Skeletal muscle tissue (tissue), 4 donors: ENCODE measurements around the gene SYNE1. TPM values are rescaled to one million over a fixed set of nuclear protein-coding genes. Genes with fewer than 3 reads are reported as not detected.

ENCODE experiments used
- H3K27ac ChIP-seq: one replicate; pipeline ENCODE4 v1.7.0; 2013; ENCODE audit warnings: mild to moderate bottlenecking, low read depth, low read length, inconsistent platforms
- H3K27me3 ChIP-seq, 3 donors: one replicate each; pipeline ENCODE4 v1.7.0; 2013; ENCODE audit warnings: low read length in 3 of 3; ENCODE audit not compliant: control insufficient read depth in 3 of 3, insufficient read depth in 3 of 3
- H3K36me3 ChIP-seq, 3 donors: one replicate each; pipeline ENCODE4 v1.7.0; 2013; ENCODE audit warnings: low read length in 3 of 3; ENCODE audit not compliant: control insufficient read depth in 3 of 3, insufficient read depth in 3 of 3
- H3K4me1 ChIP-seq, 3 donors: one replicate each; pipeline ENCODE4 v1.7.0; 2013; ENCODE audit warnings: low read length in 3 of 3, mild to moderate bottlenecking in 3 of 3; ENCODE audit not compliant: control insufficient read depth in 3 of 3, insufficient read depth in 3 of 3
- H3K4me3 ChIP-seq, 3 donors: one replicate each; pipeline ENCODE4 v1.7.0; 2013; ENCODE audit warnings: low read length in 3 of 3
- H3K9ac ChIP-seq, 3 donors: one replicate each; pipeline ENCODE4 v1.7.0; 2013; ENCODE audit warnings: low read length in 3 of 3, mild to moderate bottlenecking in 3 of 3, moderate library complexity in 2 of 3, low read depth in 1 of 3
- H3K9me3 ChIP-seq, 3 donors: one replicate each; pipeline ENCODE4 v1.7.0; 2013; ENCODE audit warnings: low read length in 3 of 3; ENCODE audit not compliant: control insufficient read depth in 3 of 3
- total RNA-seq: library from RNA; depleted of rRNA; stranded (reverse); fragments of >200 nt; gene quantifications from one replicate; pipeline ENCODE4 v1.2.3, GENCODE V29; 2014
- donor health status: Osteomylitis.

Gene SYNE1
- total RNA-seq, 1 donor from 2014 or later, result 195 TPM

GRCh38 chr6:152176268-152176667 lies 460.9 kb downstream of the SYNE1 start:
- no peaks in the 10 kb centered on the region for H3K27me3 ChIP-seq
- H3K9me3 ChIP-seq, result no peaks in the 10 kb centered on the region
- peaks cover 4 to 23% (median 9%) of the 10 kb centered on the region in 3 donors for H3K36me3 ChIP-seq
- H3K4me1 ChIP-seq, result peaks cover 19 to 21% (median 20%) of the 10 kb centered on the region in 3 donors
- no peak overlapping the region for H3K4me3 ChIP-seq
- peak overlapping the region; percentile 7 for H3K27ac ChIP-seq
- H3K9ac ChIP-seq, result no peak overlapping the region

- Histone ChIP-seq H3K27ac (peak overlapping the region; percentile 79), H3K9ac (no peak overlapping the region), H3K4me3 (no peak overlapping the region), H3K9me3 (no peaks in the 10 kb centered on the region), H3K4me1 (peaks cover 26 to 30% (median 27%) of the 10 kb centered on the region in 3 donors), H3K36me3 (peaks cover 4 to 22% (median 4%) of the 10 kb centered on the region in 3 donors), H3K27me3 (no peaks in the 10 kb centered on the region)
These were observed 463.2 kb downstream of the SYNE1 start for GRCh38 chr6:152173957-152174356.

- no peaks in the 10 kb centered on the region for H3K9me3 ChIP-seq
- peaks cover 26 to 30% (median 30%) of the 10 kb centered on the region in 3 donors for H3K4me1 ChIP-seq
- peak overlapping the region; percentile 79 for H3K27ac ChIP-seq
- peak overlapping the region in 2 of 3 donors; percentile 4 to 22 for H3K9ac ChIP-seq
- peaks cover 4 to 20% (median 4%) of the 10 kb centered on the region in 3 donors for H3K36me3 ChIP-seq
- H3K27me3 ChIP-seq, result no peaks in the 10 kb centered on the region
- H3K4me3 ChIP-seq, result no peak overlapping the region
These were observed 463.8 kb downstream of the SYNE1 start for GRCh38 chr6:152173321-152173720.

DNA sequence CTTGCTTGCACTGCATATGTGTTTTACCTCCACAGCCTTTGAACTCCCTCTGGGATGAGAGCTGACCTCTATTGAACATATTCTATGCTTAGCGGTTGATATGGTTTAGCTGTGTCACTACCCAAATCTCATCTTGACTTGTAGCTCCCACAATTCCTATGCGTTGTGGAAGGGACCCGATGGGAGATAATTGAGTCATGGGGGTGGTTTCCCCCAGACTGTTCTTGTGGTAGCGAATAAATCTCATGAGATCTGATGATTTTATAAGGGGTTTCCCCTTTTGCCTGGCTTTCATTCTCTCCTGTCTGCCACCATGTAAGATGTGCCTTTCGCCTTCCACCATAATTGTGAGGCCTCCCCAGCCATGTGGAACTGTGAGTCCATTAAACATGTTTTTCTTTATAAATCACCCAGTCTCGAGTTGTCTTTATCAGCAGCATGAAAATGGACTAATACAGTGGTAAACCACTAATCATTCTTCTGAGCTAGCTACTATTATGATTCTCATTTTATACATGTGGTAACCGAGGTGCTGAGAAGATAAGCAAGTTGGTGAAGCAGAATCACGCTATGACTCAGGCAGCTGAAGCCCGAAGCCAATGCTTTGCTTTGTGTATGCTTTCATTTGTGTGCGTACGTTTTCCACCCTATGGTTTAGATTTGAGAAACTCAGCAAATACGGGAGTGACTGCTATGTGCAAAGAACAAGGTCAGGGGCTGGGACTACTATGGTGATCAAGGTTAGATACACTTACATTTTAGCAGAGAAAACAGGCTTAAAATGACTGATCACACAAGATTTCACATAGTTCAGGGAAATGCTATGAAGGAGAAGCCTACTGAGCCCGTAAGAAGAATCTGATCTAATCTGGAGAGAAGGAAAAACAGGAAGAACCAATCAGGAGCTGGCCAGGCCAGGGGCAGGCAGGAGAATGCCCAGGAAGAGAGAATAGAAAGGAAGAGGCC lies 466.2 kb downstream of the SYNE1 start:
- no peak overlapping the region for H3K4me3 ChIP-seq
- peaks cover 4 to 18% (median 4%) of the 10 kb centered on the region in 3 donors for H3K36me3 ChIP-seq
- H3K27me3 ChIP-seq, result no peaks in the 10 kb centered on the region
- H3K4me1 ChIP-seq, result peaks cover 17 to 28% (median 26%) of the 10 kb centered on the region in 3 donors
- peak overlapping the region in 1 of 3 donors; percentile 10 for H3K9ac ChIP-seq
- H3K9me3 ChIP-seq, result no peaks in the 10 kb centered on the region
- peak overlapping the region; percentile 79 for H3K27ac ChIP-seq

DNA sequence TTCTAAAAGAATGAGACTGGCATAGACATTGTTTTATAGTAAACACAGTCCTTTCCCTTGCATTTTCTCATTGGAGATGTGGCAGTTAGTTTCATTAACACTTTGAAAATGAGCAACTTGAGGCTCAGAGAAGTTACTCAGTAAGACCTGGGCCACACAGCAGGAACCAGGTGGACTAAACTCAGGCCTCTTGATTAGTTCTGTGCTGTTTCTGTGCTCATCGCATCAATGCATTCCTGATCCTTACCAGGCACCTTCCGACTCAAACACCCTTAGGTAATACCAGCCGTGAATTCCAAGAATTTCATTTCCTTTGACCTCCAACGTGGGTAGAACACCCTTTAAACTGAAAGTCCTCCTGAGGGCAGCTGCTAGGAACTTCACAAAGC lies 466.9 kb downstream of the SYNE1 start:
- Histone ChIP-seq H3K4me1 (peaks cover 17 to 30% (median 28%) of the 10 kb centered on the region in 3 donors), H3K27ac (peak overlapping the region; percentile 79), H3K9ac (no peak overlapping the region), H3K36me3 (peaks cover 2 to 17% (median 4%) of the 10 kb centered on the region in 3 donors), H3K4me3 (no peak overlapping the region), H3K27me3 (no peaks in the 10 kb centered on the region), H3K9me3 (no peaks in the 10 kb centered on the region)

DNA sequence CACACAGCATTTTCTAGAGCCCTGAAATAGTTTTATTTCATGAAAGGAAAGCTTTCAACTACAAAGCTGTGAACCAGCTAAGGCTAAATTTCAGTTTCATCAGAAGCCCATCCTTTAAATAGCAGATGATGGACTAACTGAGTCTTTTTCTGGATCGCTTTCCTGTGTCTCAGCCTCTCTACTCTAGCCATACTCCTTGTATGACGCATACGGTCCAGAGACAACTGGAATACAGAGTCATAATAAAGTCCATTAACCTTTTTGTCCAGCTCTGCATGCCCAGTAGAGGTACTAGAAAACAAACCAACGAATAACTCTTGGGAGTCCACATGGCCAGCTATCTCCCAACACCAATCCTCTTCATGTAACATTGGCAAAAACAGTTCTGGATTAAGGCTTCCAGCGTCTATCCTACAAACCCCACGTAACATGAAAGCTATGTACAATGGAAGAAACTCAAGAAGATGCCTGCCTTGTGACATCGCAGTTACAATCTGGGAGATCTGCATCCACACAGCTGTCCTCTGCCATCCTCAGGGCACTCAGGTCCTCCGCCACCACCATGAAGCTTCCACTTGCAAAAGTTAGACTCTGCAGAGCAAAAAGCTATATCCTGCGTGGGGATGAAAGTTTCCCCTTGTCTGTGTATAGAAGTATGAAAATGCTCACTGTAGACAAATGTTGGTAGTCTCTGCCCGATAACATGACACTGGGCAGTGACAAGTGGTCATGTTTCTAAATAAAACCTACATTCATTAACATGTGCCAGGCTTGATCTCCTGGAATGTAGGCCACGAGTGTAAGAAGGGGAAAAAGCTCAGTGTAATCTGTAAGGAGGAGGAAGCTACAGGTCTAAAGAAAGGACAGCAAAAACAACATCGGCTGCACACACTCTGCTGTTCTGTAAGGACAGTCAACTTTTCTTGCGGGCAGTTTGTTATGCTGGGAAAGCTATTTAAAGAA lies 469.2 kb downstream of the SYNE1 start:
- Histone ChIP-seq H3K36me3 (peaks cover 7 to 21% (median 12%) of the 10 kb centered on the region in 3 donors), H3K4me1 (peaks cover 11 to 26% (median 25%) of the 10 kb centered on the region in 3 donors)

DNA sequence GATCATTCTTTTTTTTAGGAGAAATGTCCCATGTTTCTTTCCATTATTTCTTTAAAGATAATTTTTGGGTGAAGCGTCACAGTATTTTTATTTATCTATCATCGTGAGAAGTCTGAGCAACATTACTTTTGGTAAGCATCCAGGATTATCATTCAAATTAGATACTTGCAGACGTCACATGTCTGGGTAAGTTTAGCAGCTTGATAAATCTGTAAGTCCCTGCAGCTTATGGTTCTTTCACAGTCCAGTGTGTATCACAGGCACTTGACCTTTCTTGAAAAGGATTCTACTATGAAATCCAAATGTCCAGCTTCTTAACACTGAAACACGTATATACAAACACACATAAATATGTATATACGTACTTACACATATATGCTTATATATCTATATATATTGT lies 470.3 kb downstream of the SYNE1 start:
- H3K27ac ChIP-seq, result peak overlapping the region; percentile 95
- H3K9ac ChIP-seq, result peak overlapping the region; percentile 79 to 93 (median 82)
- no peaks in the 10 kb centered on the region for H3K27me3 ChIP-seq
- no peaks in the 10 kb centered on the region for H3K9me3 ChIP-seq
- peaks cover 10 to 26% (median 13%) of the 10 kb centered on the region in 3 donors for H3K36me3 ChIP-seq
- peaks cover 9 to 19% (median 17%) of the 10 kb centered on the region in 3 donors for H3K4me1 ChIP-seq
- H3K4me3 ChIP-seq, result peak overlapping the region; percentile 67 to 78 (median 76)

More for the DNA sequence above, 469.2 kb downstream of the SYNE1 start:
- Histone ChIP-seq H3K9me3 (no peaks in the 10 kb centered on the region), H3K27me3 (no peaks in the 10 kb centered on the region), H3K27ac (peak overlapping the region; percentile 95), H3K4me3 (peak overlapping the region; percentile 67 to 78 (median 76)), H3K9ac (peak overlapping the region; percentile 79 to 93 (median 85))

DNA sequence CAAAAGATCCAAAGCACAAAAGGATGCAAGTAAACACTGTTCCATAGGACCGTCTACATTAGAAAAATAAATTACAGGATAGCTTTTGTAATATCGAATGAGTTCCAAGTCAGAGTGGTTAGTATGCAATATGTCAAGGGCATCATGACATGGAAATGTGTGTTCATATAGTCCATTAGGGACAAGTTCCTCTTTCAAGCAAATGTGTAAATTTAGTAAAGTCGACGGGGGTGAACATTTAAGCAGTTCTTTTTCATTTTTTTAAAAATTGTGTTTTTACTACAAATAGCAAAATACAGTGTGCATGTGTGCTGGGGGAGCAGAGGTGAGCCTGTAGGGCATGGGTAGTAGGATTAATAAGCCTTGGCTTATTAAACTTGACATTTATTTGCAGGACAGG lies 470.7 kb downstream of the SYNE1 start:
- Histone ChIP-seq H3K27ac (peak overlapping the region; percentile 95), H3K4me1 (peaks cover 6 to 18% (median 16%) of the 10 kb centered on the region in 3 donors), H3K9ac (peak overlapping the region; percentile 79 to 93 (median 82)), H3K36me3 (peaks cover 11 to 28% (median 13%) of the 10 kb centered on the region in 3 donors), H3K4me3 (peak overlapping the region; percentile 67 to 78 (median 76)), H3K9me3 (no peaks in the 10 kb centered on the region), H3K27me3 (no peaks in the 10 kb centered on the region)

- Histone ChIP-seq H3K36me3 (peaks cover 13 to 31% (median 14%) of the 10 kb centered on the region in 3 donors), H3K9ac (no peak overlapping the region), H3K4me3 (no peak overlapping the region), H3K27me3 (no peaks in the 10 kb centered on the region), H3K27ac (peak overlapping the region; percentile 9), H3K4me1 (peaks cover 0 to 6% (median 5%) of the 10 kb centered on the region in 3 donors), H3K9me3 (no peaks in the 10 kb centered on the region)
These were observed 472.2 kb downstream of the SYNE1 start for GRCh38 chr6:152164957-152165356.
